Stimulated activated CD4-positive, alpha-beta T cell treated with anti-CD3 and anti-CD28 coated beads, Interleukin-1b, Interleukin-23, amount 100 ng/mL, for 1 hour (primary cell): Measurements from ENCODE around the gene ZNF573.
"Not testable (repeated sequence)": the region's sequence is repeated elsewhere in the genome, so short reads cannot be mapped to it uniquely, and the experiment has no call there.

Experiments used
- DNase-seq, 2 donors: peaks; one replicate each; pipeline ENCODE4 v3.0.0-alpha.2; 2020; ENCODE audit warnings: low read depth in 2 of 2

The ZNF573 gene

GRCh38 chr19:37779127-37780005, at the start of gene ZNF573:
ZNF573 (minus strand) TSS chr19:37779586; CDS start chr19:37773729, 5,857 bp downstream.
- DNase-seq: peak; percentile 24 to 55

- DNase-seq: no peak
Observed at GRCh38 chr19:37817180-37817981, 38.0 kb upstream of the ZNF573 start.

GRCh38 chr19:37815611-37816010, 36.2 kb upstream of the ZNF573 start:
- DNase-seq: not testable (repeated sequence)

GRCh38 chr19:37813340-37813739, 34.0 kb upstream of the ZNF573 start:
- DNase-seq: no peak

- DNase-seq: no peak
Observed at GRCh38 chr19:37809366-37809765, 30.0 kb upstream of the ZNF573 start.

GRCh38 chr19:37803249-37803840, 24.0 kb upstream of the ZNF573 start:
- DNase-seq: no peak

- DNase-seq: no peak
Observed at GRCh38 chr19:37790244-37790925, 11.0 kb upstream of the ZNF573 start.

GRCh38 chr19:37778613-37779126, 716 bp downstream of the ZNF573 start:
- no peak for DNase-seq

- DNase-seq: no peak
Observed at GRCh38 chr19:37770985-37771384, 8.4 kb downstream of the ZNF573 start.

- DNase-seq: no peak
Observed at GRCh38 chr19:37763488-37763887, 15.9 kb downstream of the ZNF573 start.

GRCh38 chr19:37757683-37758082, 21.7 kb downstream of the ZNF573 start:
- not testable (repeated sequence) for DNase-seq

- DNase-seq: no peak
Observed at GRCh38 chr19:37738371-37738770, 41.0 kb downstream of the ZNF573 start.

GRCh38 chr19:37725181-37725580, 54.2 kb downstream of the ZNF573 start:
- DNase-seq: no peak

- DNase-seq: no peak
Observed at GRCh38 chr19:37719927-37720265, 59.5 kb downstream of the ZNF573 start.

GRCh38 chr19:37719111-37719926, 60.1 kb downstream of the ZNF573 start, which contains the start of gene ZNF607:
ZNF607 (minus strand) TSS chr19:37719761; CDS start chr19:37711618, 8,143 bp downstream.
- DNase-seq: peak; percentile 45 to 61

- no peak for DNase-seq
Observed at GRCh38 chr19:37718304-37718703, 61.1 kb downstream of the ZNF573 start.

GRCh38 chr19:37716140-37716539, 63.2 kb downstream of the ZNF573 start:
- DNase-seq: no peak

GRCh38 chr19:37706052-37706605, 73.3 kb downstream of the ZNF573 start:
- no peak for DNase-seq

- DNase-seq: no peak
Observed at GRCh38 chr19:37699057-37699456, 80.3 kb downstream of the ZNF573 start.

- no peak for DNase-seq
Observed at GRCh38 chr19:37698216-37698615, 81.2 kb downstream of the ZNF573 start.
